Astrocyte (in vitro differentiated cells and primary cell): ENCODE results near the gene GALNT7.

Experiments
- CTCF ChIP-seq: IDR thresholded peaks from 2 replicates; pipeline ENCODE4 v1.5.1; 2011; ENCODE audit warnings: low read depth, mild to moderate bottlenecking, inconsistent platforms, low read length, moderate library complexity; ENCODE audit not compliant: insufficient read depth
- EZH2 ChIP-seq: IDR thresholded peaks from 2 replicates; pipeline ENCODE4 v1.6.1; 2012; ENCODE audit warnings: mild to moderate bottlenecking, low read length, inconsistent platforms; ENCODE audit not compliant: insufficient read depth

DNA sequence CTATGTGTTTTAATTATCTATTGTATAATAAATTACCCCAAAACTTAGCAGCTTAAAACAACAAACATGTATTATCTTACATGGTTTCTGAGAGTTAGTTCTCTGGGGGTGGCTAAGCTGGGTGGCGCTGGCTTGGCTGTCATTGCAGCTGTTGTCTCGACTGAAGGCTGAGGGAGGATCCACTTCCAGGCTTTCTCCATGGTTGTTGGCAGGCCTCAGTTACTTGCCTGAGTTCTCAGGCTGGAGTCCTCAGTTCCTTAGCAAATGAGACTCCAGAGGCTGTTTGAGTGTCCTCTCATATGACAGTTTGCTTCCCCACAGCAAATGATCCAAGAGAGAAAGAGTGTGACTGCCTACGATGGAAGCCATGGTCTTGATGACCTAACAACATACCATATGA, 23.5 kb upstream of the GALNT7 start:
- TF ChIP-seq EZH2 (no peak), CTCF (no peak)
